DOHH2 (cell line): ENCODE results near the gene COL5A1.

ENCODE experiments used
- H3F3A ChIP-seq: fragments of 200-600 bp; sonication (generic), shearing (Covaris generic); 2 replicates; pipeline ENCODE4 v1.6.0; 2016; ENCODE audit warnings: antibody characterized with exemption, mild to moderate bottlenecking; ENCODE audit not compliant: control insufficient read depth, insufficient read depth
- H3K27ac ChIP-seq: fragments of 200-600 bp; sonication (generic); 2 replicates; pipeline ENCODE4 v1.5.1; 2014; ENCODE audit warnings: low read depth, mild to moderate bottlenecking, low read length, moderate library complexity
- H3K27me3 ChIP-seq: fragments of 200-600 bp; sonication (generic); 2 replicates; pipeline ENCODE4 v1.6.1; 2014; ENCODE audit warnings: mild to moderate bottlenecking, low read length, mixed read lengths; ENCODE audit not compliant: control insufficient read depth
- H3K36me3 ChIP-seq: fragments of 200-600 bp; sonication (generic); 2 replicates; pipeline ENCODE4 v1.6.1; 2014; ENCODE audit warnings: mild to moderate bottlenecking, low read length, moderate library complexity, mixed read lengths; ENCODE audit not compliant: control insufficient read depth
- H3K4me1 ChIP-seq: fragments of 200-600 bp; sonication (generic); 2 replicates; pipeline ENCODE4 v1.6.1; 2014; ENCODE audit warnings: mild to moderate bottlenecking, low read length, mixed read lengths; ENCODE audit not compliant: control insufficient read depth
- H3K4me2 ChIP-seq: fragments of 200-600 bp; sonication (generic); 2 replicates; pipeline ENCODE4 v1.6.0; 2014; ENCODE audit warnings: mild to moderate bottlenecking, low read length, moderate library complexity
- H3K4me3 ChIP-seq: fragments of 200-600 bp; sonication (generic); 2 replicates; pipeline ENCODE4 v1.5.1; 2014; ENCODE audit warnings: mild to moderate bottlenecking, low read length, mixed read lengths
- H3K79me2 ChIP-seq: fragments of 200-600 bp; sonication (generic); 2 replicates; pipeline ENCODE4 v1.6.1; 2014; ENCODE audit warnings: mild to moderate bottlenecking, low read length, mixed read lengths; ENCODE audit not compliant: control insufficient read depth
- H3K9me2 ChIP-seq: fragments of 200-600 bp; sonication (generic); replicated peaks from 2 replicates; pipeline ENCODE4 v1.6.1; 2014; ENCODE audit warnings: mild to moderate bottlenecking, low read length, mixed read lengths; ENCODE audit not compliant: control insufficient read depth
- H3K9me3 ChIP-seq: fragments of 200-600 bp; sonication (generic); 2 replicates; pipeline ENCODE4 v1.6.1; 2014; ENCODE audit warnings: antibody characterized with exemption, low read length, mixed read lengths; ENCODE audit not compliant: control insufficient read depth, insufficient read depth
- H4K20me1 ChIP-seq: fragments of 200-600 bp; sonication (generic); 2 replicates; pipeline ENCODE4 v1.6.0; 2014; ENCODE audit warnings: low read depth, mild to moderate bottlenecking, antibody characterized with exemption, low read length, moderate library complexity; ENCODE audit not compliant: control insufficient read depth, insufficient read depth
- CTCF ChIP-seq: fragments of 200-600 bp; sonication (generic); IDR thresholded peaks from one replicate; pipeline ENCODE4 v1.5.1; 2014; ENCODE audit warnings: antibody characterized with exemption, mild to moderate bottlenecking, low read depth, low read length; ENCODE audit not compliant: poor library complexity, severe bottlenecking
- EZH2phosphoT487 ChIP-seq: fragments of 200-600 bp; sonication (generic); IDR thresholded peaks from 2 replicates; pipeline ENCODE4 v1.6.1; 2017; ENCODE audit warnings: borderline replicate concordance, mild to moderate bottlenecking, antibody characterized with exemption, low read length, moderate library complexity, mixed read lengths

Gene COL5A1

GRCh38 chr9:134779640-134780039, 138.0 kb downstream of the COL5A1 start:
- no peak overlapping the region for H3K4me2 ChIP-seq
- H3K4me3 ChIP-seq = no peak overlapping the region
- H3K27ac ChIP-seq = no peak overlapping the region
- H3K4me1 ChIP-seq = 0 out of 2 replicates have a peak, but pooled peaks cover 3% of the 10 kb centered on the region
- H3K36me3 ChIP-seq = no peaks in the 10 kb centered on the region
- H3K9me3 ChIP-seq = no peaks in the 10 kb centered on the region
- H3K79me2 ChIP-seq = no peaks in the 10 kb centered on the region
- TF ChIP-seq EZH2phosphoT487 (no peak), CTCF (no peak)
- no peaks in the 10 kb centered on the region for H3K9me2 ChIP-seq
- no peaks in the 10 kb centered on the region for H3K27me3 ChIP-seq
- H3F3A ChIP-seq = no peaks in the 10 kb centered on the region
- no peaks in the 10 kb centered on the region for H4K20me1 ChIP-seq

GRCh38 chr9:134781591-134782302, 140.1 kb downstream of the COL5A1 start:
- Histone ChIP-seq H3K4me1 (0 out of 2 replicates have a peak, but pooled peaks cover 3% of the 10 kb centered on the region), H3K9me2 (no peaks in the 10 kb centered on the region), H3F3A (no peaks in the 10 kb centered on the region), H3K79me2 (no peaks in the 10 kb centered on the region), H3K27me3 (no peaks in the 10 kb centered on the region), H3K27ac (no peak overlapping the region), H3K4me2 (no peak overlapping the region), H3K36me3 (no peaks in the 10 kb centered on the region), H3K9me3 (no peaks in the 10 kb centered on the region), H4K20me1 (no peaks in the 10 kb centered on the region), H3K4me3 (no peak overlapping the region)
- no peak for TF ChIP-seq EZH2phosphoT487
- TF ChIP-seq CTCF = peak; percentile 66

GRCh38 chr9:134782921-134783698, 141.5 kb downstream of the COL5A1 start:
- TF ChIP-seq CTCF (no peak), EZH2phosphoT487 (no peak)
- Histone ChIP-seq H3K4me2 (no peak overlapping the region), H3F3A (no peaks in the 10 kb centered on the region), H3K27ac (no peak overlapping the region), H3K9me3 (no peaks in the 10 kb centered on the region), H3K36me3 (no peaks in the 10 kb centered on the region), H3K27me3 (no peaks in the 10 kb centered on the region), H3K9me2 (no peaks in the 10 kb centered on the region), H3K4me3 (no peak overlapping the region), H4K20me1 (no peaks in the 10 kb centered on the region), H3K79me2 (no peaks in the 10 kb centered on the region), H3K4me1 (0 out of 2 replicates have a peak, but pooled peaks cover 3% of the 10 kb centered on the region)
